ENCODE results near the gene ZCCHC18. TPM values are rescaled to one million over a fixed set of nuclear protein-coding genes. Genes with fewer than 3 reads are reported as not detected.

ZCCHC18 gene
- total and polyA plus RNA-seq, 12 donors, result 0.38 to 1.7 (median 0.52) TPM; not detected in 1

GRCh38 chrX:104134583-104135261 is 22.4 kb downstream of the ZCCHC18 start:
- ATAC-seq, result no peak
- Histone ChIP-seq H3K4me3 (no peak overlapping the region), H3K4me1 (peaks cover 0 to 10% (median 0%) of the 10 kb centered on the region in 9 donors), H3K27me3 (peaks cover 0 to 30% (median 0%) of the 10 kb centered on the region in 7 donors), H3K27ac (no peak overlapping the region), H3K36me3 (peaks cover 0 to 14% (median 0%) of the 10 kb centered on the region in 9 donors), H3K9me3 (no peaks in the 10 kb centered on the region)
- DNase-seq, result no peak
- intact Hi-C loops (cut with DNase I), result loop anchor here in 6 of 10 donors (2.0 to 10.0 kb wide), 3 partner anchors 36 to 290 kb away; no protein-coding TSS in a partner anchor
- no peak for TF ChIP-seq CTCF (IDR thresholded peaks at IDR 0.05)
- WGBS, 2 donors, result 91 to 96% methylated on average over 5 of the region's 5 CpGs

GRCh38 chrX:104135677-104136076 is 23.4 kb downstream of the ZCCHC18 start:
- Histone ChIP-seq H3K27me3 (peaks cover 0 to 30% (median 0%) of the 10 kb centered on the region in 7 donors), H3K27ac (no peak overlapping the region), H3K4me1 (peaks cover 0 to 10% (median 0%) of the 10 kb centered on the region in 9 donors), H3K36me3 (peaks cover 0 to 5% (median 0%) of the 10 kb centered on the region in 9 donors), H3K4me3 (peak overlapping the region in 3 of 10 donors; percentile 47 to 57 (median 51)), H3K9me3 (no peaks in the 10 kb centered on the region)
- intact Hi-C loops (cut with DNase I), result loop anchor here in 6 of 10 donors (1.0 to 10.0 kb wide), 5 partner anchors 37 to 291 kb away; no protein-coding TSS in a partner anchor
- 94 to 97% methylated on average over 1 of the region's 1 CpG for WGBS, 2 donors
- no peak for ATAC-seq
- TF ChIP-seq CTCF (IDR thresholded peaks at IDR 0.05), result no peak
- no peak for DNase-seq

GRCh38 chrX:104136241-104137019 is 24.1 kb downstream of the ZCCHC18 start:
- TF ChIP-seq CTCF (IDR thresholded peaks at IDR 0.05), result peak; percentile 44 to 82 (median 71)
- DNase-seq (peak in 1 of 2 donors; percentile 76), ATAC-seq (peak; percentile 83 to 95 (median 90))

GRCh38 chrX:104137496-104137895 is 25.2 kb downstream of the ZCCHC18 start:
- TF ChIP-seq CTCF (IDR thresholded peaks at IDR 0.05), result no peak
- intact Hi-C loops (cut with DNase I), result loop anchor here in 6 of 10 donors (2.0 to 10.0 kb wide), 4 partner anchors 39 to 293 kb away; no protein-coding TSS in a partner anchor
- H3K36me3 ChIP-seq, result no peaks in the 10 kb centered on the region
- no peak overlapping the region for H3K4me3 ChIP-seq
- ATAC-seq, result no peak
- H3K4me1 ChIP-seq, result peaks cover 0 to 11% (median 0%) of the 10 kb centered on the region in 9 donors
- no peaks in the 10 kb centered on the region for H3K9me3 ChIP-seq
- H3K27me3 ChIP-seq, result peaks cover 0 to 16% (median 0%) of the 10 kb centered on the region in 7 donors
- 83 to 93% methylated on average over 3 of the region's 3 CpGs for WGBS, 2 donors
- DNase-seq, result no peak
- no peak overlapping the region for H3K27ac ChIP-seq

More at GRCh38 chrX:104136241-104137019, 24.1 kb downstream of the ZCCHC18 start:
- Histone ChIP-seq H3K36me3 (no peaks in the 10 kb centered on the region), H3K9me3 (no peaks in the 10 kb centered on the region), H3K4me3 (peak overlapping the region in 8 of 10 donors; percentile 20 to 57 (median 48)), H3K27me3 (peaks cover 0 to 25% (median 0%) of the 10 kb centered on the region in 7 donors), H3K27ac (peak overlapping the region in 1 of 10 donors; percentile 71), H3K4me1 (peaks cover 0 to 11% (median 0%) of the 10 kb centered on the region in 9 donors)
- intact Hi-C loops (cut with DNase I), result loop anchor here in 6 of 10 donors (1.0 to 10.0 kb wide), 5 partner anchors 38 to 292 kb away; no protein-coding TSS in a partner anchor
- 20 to 21% methylated on average over 10 of the region's 10 CpGs for WGBS, 2 donors

Measured in heart right ventricle (tissue), 16 donors.